Stomach (tissue), 9 donors: Measurements from ENCODE around the gene NRROS. TPM values are rescaled to one million over a fixed set of nuclear protein-coding genes. Genes with fewer than 3 reads are reported as not detected.

Experiments
- DNase-seq, 2 donors: peaks; one replicate each; pipeline versions ENCODE4 v3.0.0 to v3.0.0-alpha.2; 2013 to 2019
- H3K27ac ChIP-seq, 5 donors: fragments of 200-600 bp in 4 of 5; sonication (generic) in 4 of 5; one replicate each; pipeline ENCODE4 v1.5.1; 2013 to 2019; ENCODE audit warnings: mild to moderate bottlenecking in 1 of 5, moderate library complexity in 1 of 5
- H3K27me3 ChIP-seq, 3 donors: fragments of 200-600 bp; sonication (generic); one replicate each; pipeline ENCODE4 v1.5.1; 2017 to 2019; ENCODE audit warnings: mixed run types in 1 of 3
- H3K36me3 ChIP-seq, 4 donors: fragments of 200-600 bp; sonication (generic); 1 replicate in 3 of 4; 2 replicates in 1 of 4; pipeline ENCODE4 v1.5.1; 2016 to 2019
- H3K4me1 ChIP-seq, 4 donors: fragments of 200-600 bp; sonication (generic); one replicate each; pipeline ENCODE4 v1.5.1; 2016 to 2019
- H3K4me3 ChIP-seq, 4 donors: fragments of 200-600 bp; sonication (generic) in 3 of 4; one replicate each; pipeline ENCODE4 v1.5.1; 2016 to 2019; ENCODE audit warnings: mild to moderate bottlenecking in 1 of 4
- H3K9me3 ChIP-seq, 4 donors: fragments of 200-600 bp; sonication (generic); one replicate each; pipeline ENCODE4 v1.5.1; 2016 to 2019
- CTCF ChIP-seq, 7 experiments: fragments of 450-650 bp in 4 of 7; fragments of 200-600 bp in 3 of 7; sonication (generic) in 3 of 7; IDR thresholded peaks; one replicate each; pipeline ENCODE4 v1.5.1; 2016 to 2019; ENCODE audit warnings: antibody characterized with exemption in 7 of 7, control low read depth in 2 of 7, mild to moderate bottlenecking in 1 of 7
- EP300 ChIP-seq: sonication (generic); formaldehyde crosslinking; IDR thresholded peaks from one replicate; pipeline ENCODE4 v1.6.1; 2017; ENCODE audit warnings: antibody characterized with exemption
- POLR2A ChIP-seq, 4 donors: fragments of 450-650 bp; IDR thresholded peaks; one replicate each; pipeline ENCODE4 v1.6.1; 2016; ENCODE audit warnings: antibody characterized with exemption in 4 of 4, control low read depth in 2 of 4, mild to moderate bottlenecking in 1 of 4, moderate library complexity in 1 of 4
- POLR2AphosphoS5 ChIP-seq, 3 donors: sonication (generic); formaldehyde crosslinking; IDR thresholded peaks; one replicate each; pipeline ENCODE4 v1.6.1; 2016; ENCODE audit warnings: antibody characterized with exemption in 3 of 3
- WGBS, 5 donors: extraction: QIAGEN DNeasy Blood & Tissue Kit in 3 of 5; methylation state at CpG; one replicate each; pipeline versions ENCODE4 v1.1.5 to v1.1.7; 2013 to 2018; 5-methylcytosine and 5-hydroxymethylcytosine counted together
- intact Hi-C: fragments of 100-400 bp; cut with DNase I; formaldehyde crosslinking; loops from one replicate; pipeline ENCODE4 v1.15.1; 2023; ENCODE audit warnings: low total_unique reads
- polyA plus RNA-seq, 3 donors: library from polyadenylated mRNA; stranded (reverse); fragments of 200-250 nt; gene quantifications; one replicate each; pipeline ENCODE4 v1.2.3, GENCODE V29; 2013
- total RNA-seq, 5 donors: library from RNA; depleted of rRNA; stranded (reverse); fragments of >200 nt; gene quantifications; one replicate each; pipeline versions ENCODE4 v1.1.0 to v1.2.3, GENCODE V29; 2014 to 2016
- donor health status: healthy with polysubstance abuse.
- donor health status: Bipolar disorder and iron deficiency.
- donor health status: healthy.

Gene NRROS
- total and polyA plus RNA-seq, 8 donors = 0.45 to 5.5 (median 1.4) TPM; not detected in 1

- peak overlapping the region; percentile 51 to 62 (median 58) for H3K4me3 ChIP-seq
- 56 to 70% (median 66%) methylated on average over 23 to 24 of the region's 24 CpGs for WGBS, 5 donors
- intact Hi-C loops = no loop called here
- H3K4me1 ChIP-seq = peaks cover 0 to 41% (median 12%) of the 10 kb centered on the region in 4 donors
- peaks cover 0 to 16% (median 7%) of the 10 kb centered on the region in 3 donors for H3K27me3 ChIP-seq
- no peaks in the 10 kb centered on the region for H3K9me3 ChIP-seq
- TF ChIP-seq POLR2A (IDR thresholded peaks at IDR 0.05) (no peak), EP300 (no peak), POLR2AphosphoS5 (IDR thresholded peaks at IDR 0.05) (no peak), CTCF (IDR thresholded peaks at IDR 0.05) (no peak)
- no peaks in the 10 kb centered on the region for H3K36me3 ChIP-seq
- peak overlapping the region; percentile 9 to 84 (median 80) for H3K27ac ChIP-seq
- DNase-seq = no peak
These were observed 964 bp downstream of the NRROS start for GRCh38 chr3:196640297-196641018.

GRCh38 chr3:196641333-196642054 lies 2.0 kb downstream of the NRROS start:
- no peak for TF ChIP-seq POLR2AphosphoS5 (IDR thresholded peaks at IDR 0.05)
- TF ChIP-seq CTCF (IDR thresholded peaks at IDR 0.05) = no peak
- no peak for TF ChIP-seq EP300
- no peak for TF ChIP-seq POLR2A (IDR thresholded peaks at IDR 0.05)
- Histone ChIP-seq H3K27me3 (peaks cover 0 to 16% (median 7%) of the 10 kb centered on the region in 3 donors), H3K9me3 (no peaks in the 10 kb centered on the region), H3K36me3 (no peaks in the 10 kb centered on the region), H3K4me3 (peak overlapping the region in 3 of 4 donors; percentile 17 to 59 (median 51)), H3K27ac (peak overlapping the region in 2 of 5 donors; percentile 80), H3K4me1 (peaks cover 0 to 49% (median 12%) of the 10 kb centered on the region in 4 donors)
- intact Hi-C loops = no loop called here
- WGBS, 5 donors = 63 to 81% (median 77%) methylated on average over 9 of the region's 9 CpGs
- DNase-seq = no peak

GRCh38 chr3:196642434-196642833 lies 2.9 kb downstream of the NRROS start:
- intact Hi-C loops = no loop called here
- H3K27me3 ChIP-seq = peaks cover 0 to 16% (median 7%) of the 10 kb centered on the region in 3 donors
- peak overlapping the region in 3 of 5 donors; percentile 20 to 46 (median 20) for H3K27ac ChIP-seq
- no peak for DNase-seq
- TF ChIP-seq CTCF (IDR thresholded peaks at IDR 0.05) (no peak), EP300 (no peak), POLR2AphosphoS5 (IDR thresholded peaks at IDR 0.05) (no peak), POLR2A (IDR thresholded peaks at IDR 0.05) (no peak)
- no peaks in the 10 kb centered on the region for H3K9me3 ChIP-seq
- peak overlapping the region in 1 of 4 donors; percentile 8 for H3K4me3 ChIP-seq
- H3K36me3 ChIP-seq = no peaks in the 10 kb centered on the region
- H3K4me1 ChIP-seq = peaks cover 0 to 52% (median 12%) of the 10 kb centered on the region in 4 donors
- 82 to 92% (median 87%) methylated on average over 11 of the region's 11 CpGs for WGBS, 5 donors

GRCh38 chr3:196643201-196643749 lies 3.8 kb downstream of the NRROS start:
- WGBS, 5 donors = 71 to 85% (median 78%) methylated on average over 11 to 13 of the region's 13 CpGs
- H3K9me3 ChIP-seq = no peaks in the 10 kb centered on the region
- intact Hi-C loops = no loop called here
- no peak overlapping the region for H3K4me3 ChIP-seq
- H3K4me1 ChIP-seq = peaks cover 0 to 50% (median 12%) of the 10 kb centered on the region in 4 donors
- TF ChIP-seq CTCF (IDR thresholded peaks at IDR 0.05) (no peak), POLR2A (IDR thresholded peaks at IDR 0.05) (no peak), POLR2AphosphoS5 (IDR thresholded peaks at IDR 0.05) (no peak), EP300 (no peak)
- no peaks in the 10 kb centered on the region for H3K36me3 ChIP-seq
- peaks cover 0 to 16% (median 7%) of the 10 kb centered on the region in 3 donors for H3K27me3 ChIP-seq
- DNase-seq = peak in 1 of 2 donors; percentile 68
- H3K27ac ChIP-seq = peak overlapping the region in 3 of 5 donors; percentile 23 to 46 (median 34)
